HG03159 (cell line): ENCODE measurements around the gene C19orf25.
"Not testable (repeated sequence)": the region's sequence is repeated elsewhere in the genome, so short reads cannot be mapped to it uniquely, and the experiment has no call there.

ENCODE experiments used
- ATAC-seq: cut with Tn5 transposase; IDR thresholded peaks from one replicate; pipeline ENCODE4 v1.9.1; 2021; ENCODE audit warnings: mild to moderate bottlenecking, moderate library complexity; ENCODE audit not compliant: unreplicated experiment

C19orf25 gene

DNA sequence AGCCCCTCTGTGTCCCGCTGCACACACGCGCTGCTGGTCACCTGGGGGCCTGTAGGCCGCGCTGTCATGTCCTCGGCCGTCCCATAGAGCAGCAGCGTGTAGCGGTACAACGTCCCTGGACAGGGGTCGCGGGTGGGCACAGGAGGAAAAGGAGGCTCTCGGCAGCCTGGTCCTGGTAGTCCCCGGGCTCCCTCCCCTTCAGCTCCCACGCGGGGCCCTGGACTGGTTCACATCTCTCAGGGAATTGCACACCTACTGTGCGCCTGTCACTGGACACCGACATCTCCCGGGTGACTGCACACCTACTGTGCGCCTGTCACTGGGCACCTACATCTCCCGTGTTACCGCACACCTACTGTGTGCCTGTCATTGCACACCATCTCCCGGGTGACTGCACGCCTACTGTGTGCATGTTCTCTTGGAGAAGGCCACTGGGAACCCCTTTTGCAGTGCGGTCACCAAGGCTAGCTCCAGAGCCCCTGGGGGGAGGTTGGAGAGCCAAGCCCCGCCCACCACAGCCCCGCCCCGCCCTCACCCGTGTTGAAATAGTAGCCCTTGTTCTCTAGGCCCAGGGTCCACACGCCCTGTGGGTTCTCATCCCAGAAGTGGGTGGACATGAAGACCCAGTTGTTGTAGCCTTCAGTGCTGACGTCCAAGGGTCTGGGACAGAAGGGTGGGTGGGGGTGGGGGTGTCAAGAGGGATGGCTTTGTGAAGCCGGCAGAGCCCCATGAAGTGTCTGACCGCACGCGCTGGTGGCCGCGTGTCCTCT, 3.5 kb upstream of the C19orf25 start:
- no peak for ATAC-seq

DNA sequence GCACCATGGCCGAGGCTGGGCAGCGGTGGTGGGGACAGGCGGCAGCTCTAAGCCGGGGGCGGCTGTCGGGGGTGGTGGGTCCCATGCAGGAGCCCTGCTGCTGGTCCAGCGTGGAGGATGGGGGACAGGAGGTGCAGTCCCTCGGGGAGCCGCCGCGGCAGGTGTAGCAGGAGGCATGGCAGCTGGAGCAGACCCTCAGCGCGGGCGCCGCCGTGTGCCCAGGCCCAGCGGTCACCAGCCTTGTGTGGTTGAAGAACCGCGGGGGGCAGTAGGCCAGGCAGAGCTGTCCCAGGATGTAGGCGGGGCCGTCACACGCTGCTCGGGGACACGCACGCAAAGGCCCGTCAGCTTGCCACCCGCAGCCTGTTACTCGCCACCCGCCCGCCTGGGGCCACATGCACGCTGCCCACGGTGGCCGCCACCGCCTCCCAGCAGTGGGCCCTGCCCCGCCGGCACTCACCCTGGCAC, 2.9 kb upstream of the C19orf25 start:
- no peak for ATAC-seq

DNA sequence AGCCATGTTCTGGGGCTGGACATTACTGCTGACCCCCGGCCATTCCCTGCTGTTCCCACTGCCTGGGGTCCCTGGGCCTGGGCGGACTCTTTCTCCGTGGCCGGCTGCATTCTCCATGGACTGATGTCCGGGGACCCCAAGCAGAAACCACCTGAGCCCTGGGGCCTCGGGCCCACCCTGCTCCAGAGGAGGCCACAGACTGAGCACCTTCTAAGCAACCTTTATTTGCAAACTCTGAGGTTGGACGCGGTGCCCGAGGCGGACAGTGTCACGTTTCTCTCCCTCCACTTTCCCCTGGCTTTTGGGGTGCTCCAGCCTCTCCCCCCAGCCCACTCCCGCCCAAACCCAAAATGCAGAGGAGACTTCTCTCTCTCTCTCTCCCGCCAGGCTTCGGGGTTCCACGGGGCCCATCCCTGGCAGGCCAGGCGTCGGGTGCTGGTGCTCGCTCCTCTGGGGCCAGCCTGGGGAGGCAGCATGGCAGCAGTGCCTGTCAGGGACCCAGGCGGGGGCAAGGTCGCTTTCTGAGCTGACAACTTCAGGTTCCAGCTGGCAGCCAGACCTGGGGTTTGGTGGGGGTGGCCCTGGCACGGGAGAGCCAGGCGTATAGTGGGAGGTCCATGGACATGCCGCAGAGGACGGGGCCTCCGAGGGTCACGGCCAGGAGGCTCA, 2.3 kb upstream of the C19orf25 start:
- no peak for ATAC-seq

DNA sequence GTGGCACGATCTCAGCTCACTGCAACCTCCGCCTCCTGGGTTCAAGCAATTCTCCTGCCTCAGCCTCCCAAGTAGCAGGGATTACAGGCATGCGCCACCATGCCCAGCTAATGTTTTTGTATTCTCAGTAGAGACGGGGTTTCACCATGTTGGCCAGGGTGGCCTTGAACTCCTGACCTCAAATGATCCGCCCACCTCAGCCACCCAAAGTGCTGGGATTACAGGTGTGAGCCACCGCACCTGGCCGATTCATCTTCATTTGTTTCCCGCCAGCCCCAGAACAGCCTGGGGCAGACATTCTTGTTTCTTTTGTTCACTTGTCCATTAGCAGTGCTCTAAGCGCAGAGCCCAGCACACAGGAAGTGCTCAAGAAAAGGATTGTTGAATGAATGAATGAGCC, 2.0 kb downstream of the C19orf25 start:
- not testable (repeated sequence) for ATAC-seq

DNA sequence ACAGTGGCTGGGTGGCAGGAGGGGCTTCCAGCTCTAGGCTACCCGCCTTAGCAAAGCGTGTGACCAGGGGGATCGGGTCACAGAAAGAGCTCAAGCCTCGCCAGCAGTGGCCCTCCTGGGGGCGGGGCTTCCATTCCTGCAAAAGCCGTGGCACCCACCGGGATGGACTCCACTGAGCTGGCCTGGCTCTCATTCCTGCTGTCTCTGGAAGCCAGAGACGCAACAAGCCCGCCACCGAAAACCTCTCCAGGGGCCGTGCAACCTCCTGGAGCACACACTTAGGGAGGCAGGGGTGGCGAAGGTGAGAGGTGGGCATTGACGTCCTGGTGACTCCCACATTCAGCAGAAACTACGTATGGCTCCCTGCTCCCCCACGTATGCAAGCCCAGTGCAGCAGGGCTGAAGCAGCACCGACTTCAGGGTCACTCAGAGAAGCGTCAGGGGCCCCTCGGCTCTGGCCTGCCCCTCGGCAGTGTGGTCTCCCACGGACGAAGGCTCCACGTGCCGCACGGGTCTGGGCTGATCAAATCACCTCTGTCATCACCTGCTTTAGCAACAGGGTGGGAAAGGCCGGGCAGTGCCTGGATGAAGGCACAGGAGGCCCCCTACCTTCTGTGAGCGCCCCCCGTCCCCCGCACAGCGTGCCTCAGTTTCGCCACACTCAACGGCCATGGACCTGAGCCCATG, 3.1 kb downstream of the C19orf25 start:
- no peak for ATAC-seq

DNA sequence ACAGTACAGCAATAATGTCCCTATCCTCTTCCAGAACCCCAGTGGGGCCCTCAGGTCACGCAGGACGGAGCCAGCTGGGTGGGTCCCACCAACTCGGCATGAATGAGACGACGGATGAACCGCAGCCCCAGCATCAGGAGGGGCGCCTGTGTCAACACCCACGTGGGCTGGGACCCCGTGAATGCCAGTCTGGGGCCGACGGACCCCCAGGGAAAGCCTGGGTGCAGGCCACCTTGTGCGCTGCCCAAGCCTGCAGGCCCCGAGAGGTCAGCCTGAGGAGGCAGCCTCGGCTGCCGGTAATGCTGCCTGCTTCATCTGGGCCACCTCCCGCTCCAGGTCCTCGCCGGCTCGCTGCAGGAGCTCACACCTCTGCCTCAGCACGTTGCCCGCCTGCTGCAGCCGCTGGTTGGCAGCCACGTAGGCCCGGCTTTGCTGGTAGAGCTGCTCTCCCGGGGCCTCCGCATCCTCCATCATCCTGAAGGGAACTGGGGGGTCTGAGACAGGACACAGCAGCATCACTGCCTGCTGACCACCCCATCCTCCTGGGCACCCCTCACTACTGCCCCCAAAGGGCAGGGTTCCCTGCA, 4.2 kb downstream of the C19orf25 start:
- ATAC-seq = no peak

DNA sequence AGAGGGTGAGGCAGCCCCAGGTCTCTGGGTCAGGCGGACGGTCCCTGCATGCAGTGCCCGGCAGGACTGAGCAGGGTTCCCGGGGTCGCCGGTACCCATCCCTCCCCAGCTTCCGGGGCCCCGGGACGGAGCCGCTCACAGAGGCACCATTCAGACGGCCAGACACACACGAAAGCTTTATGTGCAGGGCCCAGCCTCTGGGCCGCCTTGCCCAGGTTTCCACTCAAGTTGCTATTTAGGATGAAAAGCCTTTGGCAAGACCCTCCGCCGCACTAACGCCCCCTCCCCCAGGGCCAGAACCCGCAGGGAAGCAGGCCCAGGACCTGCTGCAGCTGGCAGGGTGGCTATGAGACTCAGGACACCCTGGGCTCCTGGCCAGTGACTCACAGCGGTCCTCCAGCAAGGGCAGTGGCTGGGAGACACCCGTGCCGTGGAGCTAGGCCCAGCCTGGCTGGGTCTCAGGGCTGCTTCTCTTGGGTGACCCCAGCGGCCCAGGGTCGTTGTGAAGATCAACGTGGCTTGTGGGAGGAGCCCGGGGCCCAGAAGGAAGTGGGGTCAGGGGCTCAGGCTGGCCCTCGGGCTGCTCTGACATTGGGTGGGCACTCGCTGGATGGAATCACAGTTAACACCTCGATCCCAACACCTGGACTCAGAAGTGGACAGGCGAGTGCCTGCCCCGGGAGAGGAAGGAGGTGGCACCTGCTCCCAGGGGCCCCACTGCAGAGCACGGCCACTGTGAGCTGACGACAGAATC, 4.8 kb downstream of the C19orf25 start:
- no peak for ATAC-seq

DNA sequence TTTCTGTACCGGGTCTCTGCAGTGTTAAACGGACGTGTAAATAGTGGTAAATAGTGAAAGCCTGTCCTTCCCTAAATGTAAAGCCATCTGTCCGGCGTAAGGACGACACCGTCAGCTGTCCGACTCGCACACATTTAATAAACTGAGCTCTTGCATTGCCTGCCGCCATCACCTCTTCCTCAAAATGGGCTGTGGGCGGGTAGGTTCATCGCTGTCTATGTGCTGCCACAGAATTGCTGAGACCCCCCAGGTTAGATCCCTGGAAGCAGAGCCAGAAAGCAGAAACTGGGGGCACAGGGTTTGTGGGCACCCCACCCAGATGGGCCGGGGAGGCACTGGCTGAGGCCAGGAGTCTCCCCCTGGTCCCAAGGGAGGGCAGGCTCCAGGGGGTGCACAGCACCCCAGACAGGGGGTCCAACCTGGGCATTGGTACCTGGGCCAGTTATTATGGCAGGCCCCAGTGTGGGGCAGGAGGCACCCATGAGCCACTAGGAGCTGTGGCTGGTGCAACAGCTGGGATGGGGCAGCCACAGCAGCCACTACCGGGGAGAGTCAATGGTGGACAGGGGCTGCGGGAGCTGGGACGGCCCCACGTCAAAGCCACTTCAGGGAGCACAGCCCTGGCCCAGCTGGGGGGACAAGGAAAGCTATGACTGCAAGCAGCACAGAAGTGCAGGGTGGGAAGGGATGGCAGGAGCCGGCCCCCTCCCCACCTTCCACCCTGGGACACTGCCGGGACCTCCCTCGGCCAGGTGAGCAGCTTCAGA, 5.7 kb downstream of the C19orf25 start:
- no peak for ATAC-seq

DNA sequence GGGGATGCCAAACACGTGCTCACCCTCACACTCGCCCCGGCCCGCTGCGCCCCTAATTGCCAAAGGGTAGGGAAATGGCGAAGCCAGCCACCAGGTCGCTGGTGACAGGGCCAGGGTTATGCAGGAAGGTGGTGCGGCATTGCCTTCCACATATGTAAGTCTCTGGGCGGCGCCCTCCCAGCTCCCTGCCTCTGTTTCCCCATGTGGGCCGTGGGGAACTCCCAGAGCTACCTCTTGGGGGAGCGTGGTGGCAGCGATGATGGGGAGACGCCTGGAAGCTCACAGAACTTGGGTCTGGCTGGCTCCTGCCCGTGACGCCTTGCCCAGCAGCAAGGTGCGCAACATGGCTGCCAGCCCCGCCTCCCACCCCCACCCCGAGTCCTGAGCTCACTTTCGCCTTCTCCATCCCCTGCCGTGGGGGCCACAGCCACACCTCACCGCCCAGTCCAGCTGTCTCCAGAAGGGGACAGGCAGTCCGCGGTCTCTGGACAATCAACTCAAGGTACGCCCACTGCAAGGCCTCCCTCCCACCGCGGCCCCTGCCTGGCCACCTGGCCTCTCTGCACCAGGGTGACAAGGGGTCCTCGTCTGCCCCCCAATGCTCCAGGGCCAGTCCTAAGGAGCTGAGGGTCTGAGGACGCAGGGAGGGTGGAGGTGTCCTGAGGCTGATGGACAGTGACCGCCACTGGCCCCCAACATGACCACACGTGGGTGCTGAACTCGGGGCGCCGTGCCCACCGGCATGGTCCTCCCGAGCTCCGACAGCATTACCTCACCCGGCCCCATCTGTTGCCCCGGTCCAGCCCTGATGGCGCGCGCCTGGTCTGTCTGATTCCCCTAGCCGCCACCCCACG, 6.6 kb downstream of the C19orf25 start:
- no peak for ATAC-seq

DNA sequence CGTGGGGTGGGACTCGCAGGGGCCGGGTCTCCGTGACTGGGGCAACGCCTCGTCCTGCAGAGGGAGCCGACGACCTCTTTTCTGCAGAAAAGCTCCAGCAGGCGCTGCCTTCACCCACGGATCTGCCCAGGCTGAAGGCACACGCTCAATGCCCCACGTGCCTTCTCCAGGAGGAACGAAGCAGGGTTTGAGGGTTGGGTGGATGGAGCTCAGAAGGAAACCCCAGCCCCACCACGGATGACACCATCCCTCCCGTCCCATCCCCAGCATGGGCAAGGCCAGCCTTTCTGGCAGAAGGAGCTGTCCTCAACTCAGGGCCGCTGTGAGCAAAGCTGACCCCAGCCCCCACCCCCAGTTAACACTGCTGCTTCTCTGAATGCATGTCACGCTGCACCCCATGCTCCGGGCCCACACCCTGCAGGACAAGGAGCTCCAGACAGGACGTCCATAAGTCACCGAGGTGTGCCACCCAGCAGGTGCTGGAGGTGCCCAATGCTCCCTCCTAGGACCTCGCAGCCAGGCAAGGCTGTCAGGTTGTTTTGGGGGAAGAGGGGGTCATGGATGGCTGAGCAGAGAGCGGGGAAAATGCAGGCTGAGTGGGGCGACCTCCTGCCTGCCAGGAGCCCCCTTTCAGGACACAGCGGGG, 7.4 kb downstream of the C19orf25 start:
- ATAC-seq = no peak

DNA sequence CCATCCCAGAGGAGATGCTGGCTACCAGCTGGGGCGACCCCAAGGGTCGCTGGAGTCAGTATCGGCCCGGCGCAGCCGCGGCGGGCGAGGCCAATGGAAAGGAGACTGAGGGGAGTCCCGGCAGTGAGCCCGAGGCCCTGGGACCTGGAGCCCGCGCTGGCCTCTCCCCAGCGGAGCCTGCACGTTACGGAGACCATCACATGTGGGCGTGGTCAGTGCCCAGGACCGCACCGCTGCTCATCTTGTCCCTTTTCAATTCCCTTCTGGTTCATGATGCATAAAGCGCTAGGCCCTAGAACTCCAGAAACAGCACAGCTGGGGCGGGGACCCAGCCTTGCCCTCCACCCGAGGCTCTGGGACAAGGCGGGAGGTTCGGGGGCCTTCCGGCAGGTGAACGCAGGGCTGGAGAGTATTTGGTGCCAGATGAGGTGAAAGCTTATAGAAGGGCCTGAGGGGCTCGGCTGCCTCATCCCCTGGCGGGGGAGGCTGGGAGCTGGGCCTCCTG, 8.0 kb downstream of the C19orf25 start:
- ATAC-seq = no peak

DNA sequence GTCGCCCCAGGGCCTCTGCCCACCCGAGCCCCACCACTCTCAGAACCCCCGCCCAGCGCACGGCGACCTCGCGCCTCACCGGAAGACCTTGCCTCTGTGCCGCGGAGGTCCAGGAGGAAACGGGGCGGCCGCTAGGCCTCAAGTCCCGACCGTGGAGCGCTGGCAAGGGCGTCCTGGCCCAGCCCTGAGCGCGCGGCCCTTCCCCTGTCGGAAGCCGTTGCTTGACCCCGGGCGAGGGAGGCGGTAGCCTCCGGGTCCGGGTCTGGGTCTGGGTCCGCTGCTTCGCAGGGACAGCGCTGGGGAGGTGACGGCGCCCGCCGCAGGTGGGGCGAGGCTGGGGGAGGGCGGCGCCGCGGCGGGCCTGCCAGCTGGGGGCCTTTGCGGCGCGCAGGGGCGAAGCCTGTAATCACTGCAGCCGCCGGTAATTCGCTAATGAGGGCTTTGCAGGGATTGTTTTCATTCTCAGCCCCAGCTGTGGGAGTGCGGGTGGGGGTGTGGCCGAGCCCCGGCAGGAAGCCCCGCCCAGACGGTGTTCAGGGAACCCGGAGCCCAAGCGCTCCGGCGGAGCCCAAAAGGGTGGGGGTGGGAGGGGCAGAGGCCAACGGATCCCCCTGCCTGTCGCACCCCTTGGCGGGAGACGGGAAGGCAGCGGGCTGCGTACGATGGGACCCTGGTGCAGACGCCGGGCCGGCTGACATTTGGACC, 8.6 kb downstream of the C19orf25 start:
- ATAC-seq = no peak

DNA sequence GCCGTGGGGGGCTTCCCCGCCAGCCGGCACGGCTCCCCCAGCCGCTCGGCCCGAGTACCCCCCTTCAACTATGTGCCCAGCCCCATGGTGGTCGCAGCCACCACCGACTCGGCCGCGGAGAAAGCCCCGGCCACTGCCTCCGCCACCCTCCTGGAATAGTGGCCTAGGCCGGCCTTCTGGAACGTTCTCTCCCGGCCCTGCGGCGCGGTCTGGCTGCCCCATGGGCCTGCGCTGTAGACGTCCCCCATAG, 9.0 kb downstream of the C19orf25 start:
- no peak for ATAC-seq

DNA sequence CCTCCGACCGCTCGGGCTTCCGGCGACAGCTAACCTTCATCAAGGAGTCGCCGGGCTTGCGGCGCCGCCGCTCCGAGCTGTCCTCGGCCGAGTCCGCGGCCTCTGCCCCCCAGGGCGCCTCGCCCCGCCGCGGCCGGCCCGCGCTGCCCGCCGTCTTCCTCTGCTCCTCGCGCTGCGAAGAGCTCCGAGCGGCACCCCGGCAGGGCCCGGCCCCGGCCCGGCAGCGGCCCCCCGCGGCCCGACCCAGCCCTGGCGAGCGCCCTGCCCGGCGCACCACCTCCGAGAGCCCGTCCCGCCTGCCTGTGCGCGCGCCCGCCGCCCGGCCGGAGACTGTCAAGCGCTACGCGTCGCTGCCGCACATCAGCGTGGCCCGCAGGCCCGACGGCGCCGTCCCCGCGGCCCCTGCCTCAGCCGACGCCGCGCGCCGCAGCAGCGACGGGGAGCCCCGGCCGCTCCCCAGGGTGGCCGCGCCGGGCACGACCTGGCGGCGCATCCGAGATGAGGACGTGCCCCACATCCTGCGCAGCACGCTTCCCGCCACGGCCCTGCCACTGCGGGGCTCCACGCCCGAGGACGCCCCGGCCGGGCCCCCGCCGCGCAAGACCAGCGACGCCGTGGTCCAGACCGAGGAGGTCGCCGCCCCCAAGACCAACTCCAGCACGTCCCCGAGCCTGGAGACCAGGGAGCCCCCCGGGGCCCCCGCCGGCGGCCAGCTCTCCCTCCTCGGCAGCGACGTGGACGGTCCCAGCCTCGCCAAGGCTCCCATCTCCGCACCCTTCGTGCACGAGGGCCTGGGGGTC, 9.6 kb downstream of the C19orf25 start:
- no peak for ATAC-seq

DNA sequence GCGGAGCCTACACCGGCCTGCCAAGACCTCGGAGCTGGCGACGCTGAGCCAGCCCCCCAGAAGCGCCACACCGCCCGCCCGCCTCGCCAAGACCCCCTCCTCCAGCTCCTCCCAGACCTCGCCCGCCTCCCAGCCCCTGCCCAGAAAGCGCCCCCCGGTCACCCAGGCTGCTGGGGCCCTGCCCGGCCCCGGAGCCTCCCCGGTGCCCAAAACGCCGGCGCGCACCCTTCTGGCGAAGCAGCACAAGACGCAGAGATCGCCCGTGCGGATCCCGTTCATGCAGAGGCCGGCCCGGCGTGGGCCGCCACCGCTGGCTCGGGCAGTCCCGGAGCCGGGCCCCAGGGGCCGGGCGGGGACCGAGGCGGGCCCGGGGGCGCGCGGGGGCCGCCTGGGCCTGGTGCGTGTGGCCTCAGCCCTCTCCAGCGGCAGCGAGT, 10.2 kb downstream of the C19orf25 start:
- no peak for ATAC-seq

DNA sequence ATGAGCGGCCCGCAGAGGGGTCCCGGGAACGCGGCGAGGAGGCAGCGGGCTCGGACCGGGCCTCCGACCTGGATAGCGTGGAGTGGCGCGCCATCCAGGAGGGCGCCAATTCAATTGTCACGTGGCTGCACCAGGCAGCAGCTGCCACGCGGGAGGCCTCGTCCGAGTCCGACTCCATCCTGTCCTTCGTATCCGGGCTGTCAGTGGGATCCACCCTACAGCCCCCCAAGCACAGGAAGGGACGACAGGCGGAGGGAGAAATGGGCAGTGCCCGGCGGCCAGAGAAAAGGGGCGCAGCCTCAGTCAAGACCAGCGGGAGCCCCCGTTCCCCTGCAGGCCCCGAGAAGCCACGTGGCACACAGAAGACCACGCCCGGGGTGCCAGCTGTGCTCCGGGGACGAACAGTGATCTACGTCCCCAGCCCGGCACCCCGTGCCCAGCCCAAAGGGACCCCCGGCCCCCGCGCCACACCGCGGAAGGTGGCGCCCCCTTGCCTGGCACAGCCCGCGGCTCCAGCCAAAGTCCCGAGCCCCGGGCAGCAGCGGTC, 10.7 kb downstream of the C19orf25 start:
- no peak for ATAC-seq
